Glutamatergic neuron (in vitro differentiated cells): ENCODE measurements around the gene HIVEP3. TPM values are rescaled to one million over a fixed set of nuclear protein-coding genes. Genes with fewer than 3 reads are reported as not detected.

ENCODE experiments used
- DNase-seq: peaks from one replicate; pipeline ENCODE4 v3.0.0; 2022
- H3K27ac Mint-ChIP-seq: one replicate; pipeline ENCODE4 v1.8.0; 2020; ENCODE audit warnings: mild to moderate bottlenecking, mixed read lengths, inconsistent platforms; ENCODE audit not compliant: unreplicated experiment
- H3K27me3 Mint-ChIP-seq: one replicate; pipeline ENCODE4 v1.8.0; 2020; ENCODE audit warnings: mild to moderate bottlenecking, moderate library complexity, mixed read lengths, inconsistent platforms; ENCODE audit not compliant: unreplicated experiment
- H3K36me3 Mint-ChIP-seq: one replicate; pipeline ENCODE4 v1.8.0; 2020; ENCODE audit warnings: mild to moderate bottlenecking, mixed read lengths, inconsistent platforms; ENCODE audit not compliant: unreplicated experiment
- H3K4me1 Mint-ChIP-seq: one replicate; pipeline ENCODE4 v1.8.0; 2020; ENCODE audit warnings: mild to moderate bottlenecking, low read depth, mixed read lengths, inconsistent platforms; ENCODE audit not compliant: unreplicated experiment
- H3K4me3 Mint-ChIP-seq: one replicate; pipeline ENCODE4 v1.8.0; 2020; ENCODE audit warnings: mild to moderate bottlenecking, mixed read lengths, inconsistent platforms; ENCODE audit not compliant: unreplicated experiment
- H3K9me3 Mint-ChIP-seq: one replicate; pipeline ENCODE4 v1.8.0; 2020; ENCODE audit warnings: mild to moderate bottlenecking, moderate library complexity, mixed read lengths, inconsistent platforms; ENCODE audit not compliant: unreplicated experiment
- total RNA-seq: library from RNA; stranded (reverse); fragmentation: NEBNext Ultra II Directional; extraction: Animal tissue kit (Norgen Biotek cat#: 25700); gene quantifications from one replicate; pipeline ENCODE4 v1.2.1, GENCODE V29; 2021; ENCODE audit not compliant: unreplicated experiment
- TF ChIP-seq, protein P1 (sequence below): fragments of 200-600 bp; sonication (generic); IDR thresholded peaks from one replicate; pipeline ENCODE4 v1.5.0; 2021; ENCODE audit not compliant: partially characterized antibody, unreplicated experiment

The HIVEP3 gene
- total RNA-seq, 1 donor from 2014 or later: 15.1 TPM

GRCh38 chr1:41580520-41581172 lies 338.1 kb downstream of the HIVEP3 start:
- TF ChIP-seq, protein P1, sequence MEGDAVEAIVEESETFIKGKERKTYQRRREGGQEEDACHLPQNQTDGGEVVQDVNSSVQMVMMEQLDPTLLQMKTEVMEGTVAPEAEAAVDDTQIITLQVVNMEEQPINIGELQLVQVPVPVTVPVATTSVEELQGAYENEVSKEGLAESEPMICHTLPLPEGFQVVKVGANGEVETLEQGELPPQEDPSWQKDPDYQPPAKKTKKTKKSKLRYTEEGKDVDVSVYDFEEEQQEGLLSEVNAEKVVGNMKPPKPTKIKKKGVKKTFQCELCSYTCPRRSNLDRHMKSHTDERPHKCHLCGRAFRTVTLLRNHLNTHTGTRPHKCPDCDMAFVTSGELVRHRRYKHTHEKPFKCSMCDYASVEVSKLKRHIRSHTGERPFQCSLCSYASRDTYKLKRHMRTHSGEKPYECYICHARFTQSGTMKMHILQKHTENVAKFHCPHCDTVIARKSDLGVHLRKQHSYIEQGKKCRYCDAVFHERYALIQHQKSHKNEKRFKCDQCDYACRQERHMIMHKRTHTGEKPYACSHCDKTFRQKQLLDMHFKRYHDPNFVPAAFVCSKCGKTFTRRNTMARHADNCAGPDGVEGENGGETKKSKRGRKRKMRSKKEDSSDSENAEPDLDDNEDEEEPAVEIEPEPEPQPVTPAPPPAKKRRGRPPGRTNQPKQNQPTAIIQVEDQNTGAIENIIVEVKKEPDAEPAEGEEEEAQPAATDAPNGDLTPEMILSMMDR: no peak
- Mint-ChIP-seq H3K27me3 (peaks cover 9% of the 10 kb centered on the region), H3K9me3 (peaks cover 9% of the 10 kb centered on the region), H3K4me1 (peaks cover 16% of the 10 kb centered on the region), H3K4me3 (no peak overlapping the region), H3K27ac (peak overlapping the region; percentile 62), H3K36me3 (peaks cover 13% of the 10 kb centered on the region)
- DNase-seq: no peak

- Mint-ChIP-seq H3K4me1 (peaks cover 16% of the 10 kb centered on the region), H3K9me3 (peaks cover 9% of the 10 kb centered on the region), H3K27ac (peak overlapping the region; percentile 38), H3K4me3 (no peak overlapping the region), H3K27me3 (peaks cover 9% of the 10 kb centered on the region), H3K36me3 (peaks cover 13% of the 10 kb centered on the region)
- DNase-seq: no peak
- TF ChIP-seq, protein P1: no peak
Measured at GRCh38 chr1:41580021-41580420, 338.7 kb downstream of the HIVEP3 start.

DNA sequence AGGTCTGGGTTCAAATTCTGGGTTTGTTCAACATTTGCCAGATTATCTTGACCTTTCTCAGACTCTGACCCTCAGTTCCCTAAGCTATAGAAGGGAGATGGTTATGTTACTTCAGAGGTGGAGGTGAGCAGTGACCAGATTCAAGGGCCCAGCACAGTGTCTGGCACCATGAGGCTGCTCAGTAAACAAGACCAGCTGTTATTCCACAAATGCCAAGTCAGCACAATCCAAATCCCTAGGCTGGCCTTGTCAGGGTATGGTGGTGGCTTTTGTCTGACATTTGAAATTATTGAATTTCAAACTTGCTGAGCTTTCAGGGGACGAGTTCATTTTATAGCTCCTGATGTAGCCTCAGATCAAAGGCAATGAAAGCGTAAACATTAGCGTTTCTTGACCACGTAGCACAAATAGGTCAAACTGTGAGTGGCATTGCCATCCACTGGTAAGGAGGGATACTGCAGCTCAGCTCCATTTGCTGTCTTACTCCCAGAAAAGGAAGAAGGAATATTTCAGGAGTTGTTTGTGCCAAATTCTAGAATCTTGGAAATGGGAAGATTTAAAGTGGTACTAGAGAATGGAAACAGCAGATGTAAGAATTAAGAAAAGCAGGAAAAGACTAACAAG lies 339.9 kb downstream of the HIVEP3 start:
- TF ChIP-seq, protein P1: peak; percentile 53
- peaks cover 13% of the 10 kb centered on the region for H3K36me3 Mint-ChIP-seq
- peaks cover 14% of the 10 kb centered on the region for H3K4me1 Mint-ChIP-seq
- H3K9me3 Mint-ChIP-seq: peaks cover 9% of the 10 kb centered on the region
- no peak for DNase-seq
- H3K27ac Mint-ChIP-seq: no peak overlapping the region
- no peak overlapping the region for H3K4me3 Mint-ChIP-seq
- H3K27me3 Mint-ChIP-seq: peaks cover 9% of the 10 kb centered on the region

DNA sequence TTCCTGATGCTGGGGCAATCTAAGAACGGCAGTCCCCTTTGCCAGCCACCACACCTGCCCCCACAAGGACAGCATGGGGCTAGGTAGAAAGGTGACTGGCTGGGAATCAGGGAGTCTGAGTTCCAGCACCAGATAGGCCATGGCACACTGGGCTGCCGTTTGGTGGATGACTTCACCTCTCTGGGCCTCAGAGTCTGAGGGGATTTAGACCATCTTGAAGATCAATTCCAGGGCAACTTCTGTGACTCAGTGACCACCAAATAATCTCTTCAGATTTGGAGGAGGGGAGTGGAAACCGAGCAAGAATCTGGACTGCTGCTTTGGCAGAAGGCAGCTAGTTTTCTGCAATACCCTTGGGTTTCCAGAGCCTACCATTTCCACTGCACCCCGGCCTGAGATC lies 342.1 kb downstream of the HIVEP3 start:
- Mint-ChIP-seq H3K27me3 (peaks cover 9% of the 10 kb centered on the region), H3K4me1 (peaks cover 17% of the 10 kb centered on the region), H3K4me3 (no peak overlapping the region), H3K9me3 (peaks cover 9% of the 10 kb centered on the region), H3K36me3 (peaks cover 16% of the 10 kb centered on the region), H3K27ac (no peak overlapping the region)
- no peak for DNase-seq
- TF ChIP-seq, protein P1: no peak

DNA sequence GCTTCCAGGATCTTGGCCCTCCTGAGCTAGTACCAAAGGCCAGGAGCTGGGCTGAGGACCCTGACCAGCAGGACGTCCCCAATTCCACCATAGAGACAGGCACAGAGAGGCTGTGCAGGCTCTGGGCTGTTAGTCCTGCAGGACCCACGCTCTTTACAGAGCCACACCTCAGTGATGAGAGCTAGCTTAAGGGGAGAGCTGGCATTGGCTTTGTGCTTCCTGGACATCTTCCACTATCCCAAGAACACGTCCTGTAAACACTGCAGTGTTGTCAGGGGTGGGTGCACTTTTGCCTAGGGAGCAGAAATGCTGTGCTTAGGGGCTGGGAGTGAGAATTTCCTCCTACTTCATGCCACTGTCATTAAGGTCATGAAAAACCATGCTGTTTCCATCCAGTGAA lies 342.5 kb downstream of the HIVEP3 start:
- no peak overlapping the region for H3K27ac Mint-ChIP-seq
- H3K27me3 Mint-ChIP-seq: peaks cover 9% of the 10 kb centered on the region
- H3K4me1 Mint-ChIP-seq: peaks cover 17% of the 10 kb centered on the region

More for the DNA sequence above, 342.5 kb downstream of the HIVEP3 start:
- H3K36me3 Mint-ChIP-seq: peaks cover 20% of the 10 kb centered on the region
- peaks cover 9% of the 10 kb centered on the region for H3K9me3 Mint-ChIP-seq
- TF ChIP-seq, protein P1: no peak
- no peak overlapping the region for H3K4me3 Mint-ChIP-seq
- DNase-seq: no peak
